GM12864 (cell line): ENCODE results near the gene VWC2.

Source experiments
- DNase-seq: peaks from one replicate; pipeline ENCODE4 v3.0.0-alpha.2; 2011; ENCODE audit warnings: low read depth
- H3K4me3 ChIP-seq: 2 replicates; pipeline ENCODE4 v1.5.1; 2011; ENCODE audit warnings: mild to moderate bottlenecking, low read depth, low read length, control low read depth
- CTCF ChIP-seq: IDR thresholded peaks from 2 replicates; pipeline ENCODE4 v1.5.1; 2011; ENCODE audit warnings: low read depth, mild to moderate bottlenecking, moderate library complexity, low read length, control low read depth, inconsistent platforms; ENCODE audit errors: missing control alignments

Gene VWC2

GRCh38 chr7:49797987-49798660 lies 24.7 kb downstream of the VWC2 start:
- no peak for TF ChIP-seq CTCF
- no peak for DNase-seq

GRCh38 chr7:49800031-49800430 lies 26.6 kb downstream of the VWC2 start:
- TF ChIP-seq CTCF: no peak
- no peak overlapping the region for H3K4me3 ChIP-seq
- DNase-seq: no peak

More at GRCh38 chr7:49797987-49798660, 24.7 kb downstream of the VWC2 start:
- no peak overlapping the region for H3K4me3 ChIP-seq

GRCh38 chr7:49802600-49802999 lies 29.2 kb downstream of the VWC2 start:
- TF ChIP-seq CTCF: no peak
- DNase-seq: no peak
- H3K4me3 ChIP-seq: no peak overlapping the region

GRCh38 chr7:49803812-49804211 lies 30.4 kb downstream of the VWC2 start:
- no peak overlapping the region for H3K4me3 ChIP-seq

GRCh38 chr7:49805371-49806007 lies 32.1 kb downstream of the VWC2 start:
- no peak for DNase-seq
- H3K4me3 ChIP-seq: no peak overlapping the region
- TF ChIP-seq CTCF: no peak

More at GRCh38 chr7:49803812-49804211, 30.4 kb downstream of the VWC2 start:
- TF ChIP-seq CTCF: no peak
- DNase-seq: no peak

- no peak for TF ChIP-seq CTCF
- H3K4me3 ChIP-seq: no peak overlapping the region
- DNase-seq: no peak
These were observed 39.1 kb downstream of the VWC2 start for GRCh38 chr7:49812534-49812933.

GRCh38 chr7:49817279-49817678 lies 43.8 kb downstream of the VWC2 start:
- TF ChIP-seq CTCF: no peak
- no peak overlapping the region for H3K4me3 ChIP-seq
- DNase-seq: no peak
